Mononuclear cell (primary cell): Measurements from ENCODE around the gene CYSRT1. TPM values are rescaled to one million over a fixed set of nuclear protein-coding genes. Genes with fewer than 3 reads are reported as not detected.

ENCODE experiments used
- H3K27me3 ChIP-seq: 2 replicates; pipeline ENCODE4 v1.6.0; 2011; ENCODE audit warnings: low read length, control low read depth; ENCODE audit not compliant: insufficient read depth
- H3K4me1 ChIP-seq: 2 replicates; pipeline ENCODE4 v1.5.1; 2011; ENCODE audit warnings: mild to moderate bottlenecking, low read length, control low read depth; ENCODE audit not compliant: insufficient read depth
- H3K4me3 ChIP-seq: 2 replicates; pipeline ENCODE4 v1.5.1; 2011; ENCODE audit warnings: mild to moderate bottlenecking, low read length, moderate library complexity
- H3K9me3 ChIP-seq: 2 replicates; pipeline ENCODE4 v1.5.1; 2011; ENCODE audit warnings: low read depth, mild to moderate bottlenecking, control low read depth, low read length
- total RNA-seq: library from RNA; depleted of rRNA; stranded (reverse); fragments of >200 nt; gene quantifications from one replicate; pipeline ENCODE4 v1.2.3, GENCODE V29; 2012

Gene CYSRT1
- total RNA-seq: 0.21 TPM

- Histone ChIP-seq H3K9me3 (no peaks in the 10 kb centered on the region), H3K4me3 (peak within 1 kb of the TSS; percentile 54), H3K4me1 (peaks cover 24% of the 10 kb centered on the region), H3K27me3 (no peaks in the 10 kb centered on the region)
Measured at GRCh38 chr9:137224830-137225694, at the start of gene CYSRT1. Gene CYSRT1, plus strand, starts transcription at chr9:137225174. Its CDS starts 448 bp downstream, at chr9:137225622.

- Histone ChIP-seq H3K27me3 (peaks cover 7% of the 10 kb centered on the region), H3K4me3 (no peak overlapping the region), H3K4me1 (no peaks in the 10 kb centered on the region)
Measured at GRCh38 chr9:137175345-137175961, 49.5 kb upstream of the CYSRT1 start.

GRCh38 chr9:137176302-137177182, 48.4 kb upstream of the CYSRT1 start:
- Histone ChIP-seq H3K4me1 (no peaks in the 10 kb centered on the region), H3K4me3 (no peak overlapping the region), H3K27me3 (peaks cover 2% of the 10 kb centered on the region), H3K9me3 (no peaks in the 10 kb centered on the region)

More at GRCh38 chr9:137175345-137175961, 49.5 kb upstream of the CYSRT1 start:
- no peaks in the 10 kb centered on the region for H3K9me3 ChIP-seq

GRCh38 chr9:137178201-137178938, 46.6 kb upstream of the CYSRT1 start:
- Histone ChIP-seq H3K4me1 (no peaks in the 10 kb centered on the region), H3K4me3 (no peak overlapping the region), H3K27me3 (no peaks in the 10 kb centered on the region), H3K9me3 (no peaks in the 10 kb centered on the region)

- no peaks in the 10 kb centered on the region for H3K27me3 ChIP-seq
- no peaks in the 10 kb centered on the region for H3K9me3 ChIP-seq
- no peaks in the 10 kb centered on the region for H3K4me1 ChIP-seq
- no peak overlapping the region for H3K4me3 ChIP-seq
Measured at GRCh38 chr9:137178939-137179630, 45.9 kb upstream of the CYSRT1 start.

DNA sequence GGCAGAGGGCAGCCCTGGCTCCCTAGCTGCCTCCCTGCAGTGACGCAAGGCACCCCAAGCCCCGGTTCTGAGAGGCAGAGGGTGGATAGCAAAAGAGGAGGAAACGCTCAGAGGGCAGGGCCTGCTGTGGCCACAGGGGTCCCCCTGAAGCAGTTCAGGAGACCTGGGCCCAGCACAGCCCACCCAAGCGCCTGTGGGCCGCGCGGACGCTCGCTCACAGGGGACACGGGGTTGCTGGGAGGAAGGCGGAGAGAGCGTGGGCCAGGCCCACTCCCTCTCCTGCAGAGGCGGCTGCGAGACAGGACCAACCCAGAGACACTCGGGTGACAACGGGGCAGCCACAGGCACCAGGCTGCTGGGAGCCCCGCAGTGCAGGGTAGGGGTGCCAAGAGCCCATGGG, 45.2 kb upstream of the CYSRT1 start:
- Histone ChIP-seq H3K4me1 (no peaks in the 10 kb centered on the region), H3K4me3 (no peak overlapping the region)

DNA sequence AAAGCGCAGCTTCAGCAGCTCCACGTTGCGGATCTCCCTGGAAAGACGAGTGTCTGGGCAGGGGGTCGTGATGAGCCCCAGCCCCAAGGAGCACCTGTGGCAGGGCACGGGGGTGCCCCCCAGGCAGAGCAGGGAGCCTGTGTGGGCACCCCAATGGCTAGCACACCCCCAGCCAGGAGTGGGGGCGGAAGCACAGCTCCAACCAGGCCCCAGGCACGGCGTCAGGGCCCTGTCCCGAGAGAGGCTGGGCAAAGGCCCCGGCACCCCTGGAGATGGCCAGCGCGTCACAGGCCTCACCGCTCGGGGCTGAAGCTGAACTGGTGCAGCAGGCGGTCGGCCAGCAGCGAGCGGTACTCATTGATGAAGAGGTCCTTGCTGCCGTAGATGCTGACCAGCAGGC, 44.5 kb upstream of the CYSRT1 start:
- Histone ChIP-seq H3K27me3 (no peaks in the 10 kb centered on the region), H3K4me1 (no peaks in the 10 kb centered on the region), H3K4me3 (no peak overlapping the region), H3K9me3 (no peaks in the 10 kb centered on the region)

More for the DNA sequence above, 45.2 kb upstream of the CYSRT1 start:
- Histone ChIP-seq H3K27me3 (no peaks in the 10 kb centered on the region), H3K9me3 (no peaks in the 10 kb centered on the region)

DNA sequence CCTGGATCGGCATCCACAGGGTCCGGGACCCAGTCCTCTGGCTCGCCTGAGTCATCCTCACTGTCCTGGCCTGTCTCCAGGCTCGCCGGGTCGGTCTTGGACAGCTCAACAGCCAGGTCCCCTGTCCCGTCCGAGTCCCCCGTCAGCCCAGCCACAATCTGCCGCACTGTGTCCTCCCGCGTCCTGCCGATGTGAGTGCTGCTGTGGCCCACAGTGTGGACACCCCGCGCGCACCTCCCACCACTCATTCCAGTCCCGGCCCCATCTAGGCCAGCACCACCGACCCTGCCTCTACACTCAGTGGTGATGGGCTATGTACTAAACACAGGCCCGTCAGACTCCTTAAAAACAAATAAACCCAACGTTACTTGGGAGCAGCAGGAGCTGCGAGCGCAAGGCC, 43.3 kb upstream of the CYSRT1 start:
- H3K4me1 ChIP-seq: peaks cover 10% of the 10 kb centered on the region
- no peaks in the 10 kb centered on the region for H3K9me3 ChIP-seq
- no peaks in the 10 kb centered on the region for H3K27me3 ChIP-seq
- no peak overlapping the region for H3K4me3 ChIP-seq

DNA sequence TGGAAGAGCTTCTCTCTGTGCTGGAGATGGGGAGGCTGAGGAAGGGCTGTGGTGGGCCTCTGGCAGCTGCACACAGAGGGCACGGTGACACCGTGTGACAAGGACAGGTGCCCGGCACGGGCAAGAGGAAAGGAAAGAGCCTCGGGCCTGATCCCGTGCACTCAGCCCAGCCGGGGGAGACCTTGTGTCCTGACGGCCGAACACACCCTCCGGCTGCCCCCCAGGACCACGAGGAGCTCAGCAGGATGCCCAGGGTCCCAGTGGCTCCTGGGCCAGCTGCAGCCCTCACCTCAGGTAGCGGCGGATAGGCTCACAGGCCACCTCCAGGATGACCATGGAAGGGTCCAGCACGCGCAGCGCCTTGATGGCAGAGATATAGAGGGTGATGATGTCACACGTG, 42.1 kb upstream of the CYSRT1 start:
- Histone ChIP-seq H3K27me3 (no peaks in the 10 kb centered on the region), H3K4me3 (no peak overlapping the region), H3K9me3 (no peaks in the 10 kb centered on the region), H3K4me1 (peaks cover 21% of the 10 kb centered on the region)

DNA sequence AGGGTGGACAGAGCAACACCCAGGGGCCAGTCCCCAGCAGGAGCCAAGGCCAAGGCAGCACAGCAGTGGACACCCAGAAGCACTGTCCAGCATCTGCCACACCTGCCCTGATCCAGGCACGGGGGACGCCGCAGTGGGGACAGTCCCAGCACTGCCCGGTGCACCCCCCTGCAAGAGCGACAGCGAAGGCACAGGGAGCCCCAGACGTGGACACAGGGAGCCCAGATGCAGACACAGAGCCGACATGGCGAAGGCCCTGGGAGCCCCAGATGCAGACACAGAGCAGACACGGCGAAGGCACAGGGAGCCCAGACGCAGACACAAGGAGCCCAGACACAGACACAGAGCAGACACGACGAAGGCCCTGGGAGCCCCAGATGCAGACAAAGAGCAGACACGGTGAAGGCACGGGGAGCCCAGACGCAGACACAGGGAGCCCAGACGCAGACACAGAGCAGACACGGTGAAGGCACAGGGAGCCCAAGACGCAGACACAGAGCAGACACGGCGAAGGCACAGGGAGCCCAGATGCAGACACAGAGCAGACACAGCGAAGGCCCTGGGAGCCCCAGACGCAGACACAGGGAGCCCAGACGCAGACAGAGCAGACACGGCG, 40.9 kb upstream of the CYSRT1 start:
- Histone ChIP-seq H3K27me3 (no peaks in the 10 kb centered on the region), H3K4me1 (peaks cover 26% of the 10 kb centered on the region), H3K9me3 (no peaks in the 10 kb centered on the region), H3K4me3 (no peak overlapping the region)

- H3K27me3 ChIP-seq: no peaks in the 10 kb centered on the region
- H3K4me3 ChIP-seq: no peak overlapping the region
- no peaks in the 10 kb centered on the region for H3K9me3 ChIP-seq
- peaks cover 36% of the 10 kb centered on the region for H3K4me1 ChIP-seq
Measured at GRCh38 chr9:137184881-137185660, 39.9 kb upstream of the CYSRT1 start.

GRCh38 chr9:137185921-137186320, 39.1 kb upstream of the CYSRT1 start:
- Histone ChIP-seq H3K9me3 (no peaks in the 10 kb centered on the region), H3K4me1 (peaks cover 38% of the 10 kb centered on the region), H3K4me3 (no peak overlapping the region), H3K27me3 (no peaks in the 10 kb centered on the region)

GRCh38 chr9:137186385-137186784, 38.6 kb upstream of the CYSRT1 start:
- Histone ChIP-seq H3K27me3 (no peaks in the 10 kb centered on the region), H3K4me3 (no peak overlapping the region), H3K9me3 (no peaks in the 10 kb centered on the region), H3K4me1 (peaks cover 38% of the 10 kb centered on the region)
